Hepatic stellate cell (primary cell): ENCODE data around the gene HOXB5.

Experiments
- DNase-seq: peaks from one replicate; pipeline ENCODE4 v3.0.0; 2011; ENCODE audit warnings: low spot score

The HOXB5 gene

GRCh38 chr17:48629411-48629759, 35.8 kb upstream of the HOXB5 start:
- DNase-seq, result no peak

- DNase-seq, result no peak
Observed at GRCh38 chr17:48628649-48629410, 35.3 kb upstream of the HOXB5 start.

- no peak for DNase-seq
Observed at GRCh38 chr17:48627623-48628521, 34.3 kb upstream of the HOXB5 start.

- no peak for DNase-seq
Observed at GRCh38 chr17:48627118-48627597, 33.6 kb upstream of the HOXB5 start.

- DNase-seq, result no peak
Observed at GRCh38 chr17:48626245-48627117, 32.9 kb upstream of the HOXB5 start, which contains the start of gene HOXB9. TSS of gene HOXB9 (minus strand) at chr17:48626358. CDS start at chr17:48626269, 89 bp downstream.

- no peak for DNase-seq
Observed at GRCh38 chr17:48625495-48626244, 32.1 kb upstream of the HOXB5 start.

GRCh38 chr17:48624544-48625494, 31.2 kb upstream of the HOXB5 start:
- peak; percentile 61 for DNase-seq

GRCh38 chr17:48624118-48624517, 30.5 kb upstream of the HOXB5 start:
- DNase-seq, result no peak

- DNase-seq, result no peak
Observed at GRCh38 chr17:48623583-48623982, 30.0 kb upstream of the HOXB5 start.

- DNase-seq, result no peak
Observed at GRCh38 chr17:48622857-48623256, 29.3 kb upstream of the HOXB5 start.

- no peak for DNase-seq
Observed at GRCh38 chr17:48621410-48622392, 28.1 kb upstream of the HOXB5 start.

GRCh38 chr17:48620461-48621139, 27.0 kb upstream of the HOXB5 start:
- DNase-seq, result no peak

- DNase-seq, result no peak
Observed at GRCh38 chr17:48619826-48620449, 26.4 kb upstream of the HOXB5 start.

- peak; percentile 97 for DNase-seq
Observed at GRCh38 chr17:48618256-48618896, 24.8 kb upstream of the HOXB5 start.

GRCh38 chr17:48617471-48618255, 24.1 kb upstream of the HOXB5 start:
- no peak for DNase-seq

GRCh38 chr17:48616717-48617470, 23.3 kb upstream of the HOXB5 start:
- no peak for DNase-seq
